Stomach (tissue), 9 donors: ENCODE data around the gene E2F8. TPM values are rescaled to one million over a fixed set of nuclear protein-coding genes. Genes with fewer than 3 reads are reported as not detected.

Experiments used
- DNase-seq, 2 donors: peaks; one replicate each; pipeline versions ENCODE4 v3.0.0 to v3.0.0-alpha.2; 2013 to 2019
- H3K27ac ChIP-seq, 5 donors: fragments of 200-600 bp in 4 of 5; sonication (generic) in 4 of 5; one replicate each; pipeline ENCODE4 v1.5.1; 2013 to 2019; ENCODE audit warnings: mild to moderate bottlenecking in 1 of 5, moderate library complexity in 1 of 5
- H3K27me3 ChIP-seq, 3 donors: fragments of 200-600 bp; sonication (generic); one replicate each; pipeline ENCODE4 v1.5.1; 2017 to 2019; ENCODE audit warnings: mixed run types in 1 of 3
- H3K36me3 ChIP-seq, 4 donors: fragments of 200-600 bp; sonication (generic); 1 replicate in 3 of 4; 2 replicates in 1 of 4; pipeline ENCODE4 v1.5.1; 2016 to 2019
- H3K4me1 ChIP-seq, 4 donors: fragments of 200-600 bp; sonication (generic); one replicate each; pipeline ENCODE4 v1.5.1; 2016 to 2019
- H3K4me3 ChIP-seq, 4 donors: fragments of 200-600 bp; sonication (generic) in 3 of 4; one replicate each; pipeline ENCODE4 v1.5.1; 2016 to 2019; ENCODE audit warnings: mild to moderate bottlenecking in 1 of 4
- H3K9me3 ChIP-seq, 4 donors: fragments of 200-600 bp; sonication (generic); one replicate each; pipeline ENCODE4 v1.5.1; 2016 to 2019
- EP300 ChIP-seq: sonication (generic); formaldehyde crosslinking; IDR thresholded peaks from one replicate; pipeline ENCODE4 v1.6.1; 2017; ENCODE audit warnings: antibody characterized with exemption
- POLR2A ChIP-seq, 4 donors: fragments of 450-650 bp; IDR thresholded peaks; one replicate each; pipeline ENCODE4 v1.6.1; 2016; ENCODE audit warnings: antibody characterized with exemption in 4 of 4, control low read depth in 2 of 4, mild to moderate bottlenecking in 1 of 4, moderate library complexity in 1 of 4
- POLR2AphosphoS5 ChIP-seq, 3 donors: sonication (generic); formaldehyde crosslinking; IDR thresholded peaks; one replicate each; pipeline ENCODE4 v1.6.1; 2016; ENCODE audit warnings: antibody characterized with exemption in 3 of 3
- WGBS, 5 donors: extraction: QIAGEN DNeasy Blood & Tissue Kit in 3 of 5; methylation state at CpG; one replicate each; pipeline versions ENCODE4 v1.1.5 to v1.1.7; 2013 to 2018; 5-methylcytosine and 5-hydroxymethylcytosine counted together
- intact Hi-C: fragments of 100-400 bp; cut with DNase I; formaldehyde crosslinking; loops from one replicate; pipeline ENCODE4 v1.15.1; 2023; ENCODE audit warnings: low total_unique reads
- polyA plus RNA-seq, 3 donors: library from polyadenylated mRNA; stranded (reverse); fragments of 200-250 nt; gene quantifications; one replicate each; pipeline ENCODE4 v1.2.3, GENCODE V29; 2013
- total RNA-seq, 5 donors: library from RNA; depleted of rRNA; stranded (reverse); fragments of >200 nt; gene quantifications; one replicate each; pipeline versions ENCODE4 v1.1.0 to v1.2.3, GENCODE V29; 2014 to 2016
- TF ChIP-seq, protein P1 (sequence below), 7 experiments: fragments of 450-650 bp in 4 of 7; fragments of 200-600 bp in 3 of 7; sonication (generic) in 3 of 7; IDR thresholded peaks; one replicate each; pipeline ENCODE4 v1.5.1; 2016 to 2019; ENCODE audit warnings: antibody characterized with exemption in 7 of 7, control low read depth in 2 of 7, mild to moderate bottlenecking in 1 of 7
- donor health status: healthy with polysubstance abuse.
- donor health status: Bipolar disorder and iron deficiency.
- donor health status: healthy.

E2F8 gene
- total and polyA plus RNA-seq, 8 donors: 0.89 to 13.0 (median 3.2) TPM

DNA sequence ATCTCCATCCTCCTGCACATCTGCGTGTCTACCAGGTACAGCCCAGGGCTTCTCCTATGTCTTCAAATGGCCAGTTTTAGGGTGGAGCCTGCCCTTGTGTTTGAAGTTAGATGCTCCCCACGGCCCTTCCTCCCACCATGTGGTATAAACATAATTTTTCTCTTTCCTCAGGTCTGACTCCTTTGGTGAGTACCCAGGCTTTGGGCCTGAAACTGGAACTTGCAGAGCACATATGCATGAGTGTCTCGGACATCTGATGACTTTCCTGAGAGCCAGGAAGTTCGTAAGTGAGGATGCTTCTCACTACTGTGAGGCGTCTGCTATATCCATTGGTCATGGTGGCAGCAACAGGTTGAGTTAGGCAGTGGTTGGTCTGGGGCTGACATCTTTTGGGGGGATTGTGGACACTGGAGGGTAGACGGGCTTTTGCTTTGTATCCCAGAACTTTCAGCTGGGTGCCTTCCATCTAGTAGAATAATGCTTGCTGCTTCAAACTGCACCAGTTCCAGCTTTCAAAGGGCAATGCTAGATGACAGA lies 55.2 kb downstream of the E2F8 start:
- Histone ChIP-seq H3K36me3 (no peaks in the 10 kb centered on the region), H3K27ac (no peak overlapping the region), H3K4me1 (no peaks in the 10 kb centered on the region), H3K4me3 (no peak overlapping the region), H3K27me3 (no peaks in the 10 kb centered on the region), H3K9me3 (no peaks in the 10 kb centered on the region)
- TF ChIP-seq, protein P1, sequence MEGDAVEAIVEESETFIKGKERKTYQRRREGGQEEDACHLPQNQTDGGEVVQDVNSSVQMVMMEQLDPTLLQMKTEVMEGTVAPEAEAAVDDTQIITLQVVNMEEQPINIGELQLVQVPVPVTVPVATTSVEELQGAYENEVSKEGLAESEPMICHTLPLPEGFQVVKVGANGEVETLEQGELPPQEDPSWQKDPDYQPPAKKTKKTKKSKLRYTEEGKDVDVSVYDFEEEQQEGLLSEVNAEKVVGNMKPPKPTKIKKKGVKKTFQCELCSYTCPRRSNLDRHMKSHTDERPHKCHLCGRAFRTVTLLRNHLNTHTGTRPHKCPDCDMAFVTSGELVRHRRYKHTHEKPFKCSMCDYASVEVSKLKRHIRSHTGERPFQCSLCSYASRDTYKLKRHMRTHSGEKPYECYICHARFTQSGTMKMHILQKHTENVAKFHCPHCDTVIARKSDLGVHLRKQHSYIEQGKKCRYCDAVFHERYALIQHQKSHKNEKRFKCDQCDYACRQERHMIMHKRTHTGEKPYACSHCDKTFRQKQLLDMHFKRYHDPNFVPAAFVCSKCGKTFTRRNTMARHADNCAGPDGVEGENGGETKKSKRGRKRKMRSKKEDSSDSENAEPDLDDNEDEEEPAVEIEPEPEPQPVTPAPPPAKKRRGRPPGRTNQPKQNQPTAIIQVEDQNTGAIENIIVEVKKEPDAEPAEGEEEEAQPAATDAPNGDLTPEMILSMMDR (IDR thresholded peaks at IDR 0.05): no peak
- no peak for TF ChIP-seq EP300
- TF ChIP-seq POLR2A (IDR thresholded peaks at IDR 0.05): no peak
- no peak for TF ChIP-seq POLR2AphosphoS5 (IDR thresholded peaks at IDR 0.05)
- 72 to 77% (median 76%) methylated on average over 6 of the region's 6 CpGs for WGBS, 5 donors
- no peak for DNase-seq
- intact Hi-C loops: no loop called here

DNA sequence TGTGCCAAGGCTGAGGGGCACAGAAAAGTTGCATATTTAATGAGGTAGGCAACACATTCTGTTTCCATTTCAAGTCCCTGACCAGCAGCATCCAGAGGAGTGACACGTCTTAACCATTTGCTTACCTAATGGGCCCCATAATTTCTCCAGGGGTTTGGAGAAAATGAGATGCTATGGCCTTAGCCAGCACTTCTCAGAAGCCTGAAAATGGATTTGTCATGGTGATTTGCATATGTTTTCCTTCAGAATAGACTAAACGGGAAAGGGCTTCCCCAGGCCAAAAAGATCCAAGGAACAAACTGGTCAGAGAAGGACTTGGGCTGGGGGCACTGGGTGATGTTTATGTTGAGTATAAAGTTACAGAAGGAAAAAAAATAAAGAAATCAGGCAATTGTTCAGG lies 55.7 kb downstream of the E2F8 start:
- TF ChIP-seq, protein P1 (IDR thresholded peaks at IDR 0.05): no peak
- TF ChIP-seq POLR2AphosphoS5 (IDR thresholded peaks at IDR 0.05) (no peak), EP300 (no peak), POLR2A (IDR thresholded peaks at IDR 0.05) (no peak)
- intact Hi-C loops: no loop called here
- H3K36me3 ChIP-seq: no peaks in the 10 kb centered on the region
- H3K9me3 ChIP-seq: no peaks in the 10 kb centered on the region
- H3K27ac ChIP-seq: no peak overlapping the region
- no peak for DNase-seq
- WGBS, 5 donors: 68 to 83% (median 72%) methylated on average over 2 of the region's 2 CpGs
- H3K27me3 ChIP-seq: no peaks in the 10 kb centered on the region
- no peak overlapping the region for H3K4me3 ChIP-seq
- no peaks in the 10 kb centered on the region for H3K4me1 ChIP-seq

DNA sequence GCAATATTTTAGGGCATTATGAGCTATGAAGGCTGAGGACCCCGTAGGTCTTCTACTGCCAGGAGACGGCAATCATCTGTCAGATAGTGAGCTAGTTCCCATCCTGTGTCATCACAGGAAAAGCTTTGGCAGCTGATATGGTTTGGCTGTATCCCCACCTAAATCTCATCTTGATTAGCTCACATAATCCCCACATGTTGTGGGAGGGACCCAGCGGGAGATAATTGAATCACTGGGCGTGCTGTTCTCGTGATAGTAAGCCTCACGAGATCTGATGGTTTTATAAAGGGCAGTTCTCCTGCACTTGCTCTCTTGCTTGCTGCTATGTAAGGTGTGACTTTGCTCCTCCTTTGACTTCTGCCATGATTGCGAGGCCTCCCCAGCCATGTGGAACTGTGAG lies 57.1 kb downstream of the E2F8 start:
- no peak overlapping the region for H3K27ac ChIP-seq
- no peaks in the 10 kb centered on the region for H3K4me1 ChIP-seq
- TF ChIP-seq EP300 (no peak), POLR2AphosphoS5 (IDR thresholded peaks at IDR 0.05) (no peak)
- TF ChIP-seq, protein P1 (IDR thresholded peaks at IDR 0.05): no peak
- DNase-seq: no peak
- H3K27me3 ChIP-seq: no peaks in the 10 kb centered on the region
- intact Hi-C loops: no loop called here
- no peaks in the 10 kb centered on the region for H3K9me3 ChIP-seq
- H3K4me3 ChIP-seq: no peak overlapping the region
- WGBS, 5 donors: 79 to 88% (median 85%) methylated on average over 7 of the region's 7 CpGs
- H3K36me3 ChIP-seq: no peaks in the 10 kb centered on the region

DNA sequence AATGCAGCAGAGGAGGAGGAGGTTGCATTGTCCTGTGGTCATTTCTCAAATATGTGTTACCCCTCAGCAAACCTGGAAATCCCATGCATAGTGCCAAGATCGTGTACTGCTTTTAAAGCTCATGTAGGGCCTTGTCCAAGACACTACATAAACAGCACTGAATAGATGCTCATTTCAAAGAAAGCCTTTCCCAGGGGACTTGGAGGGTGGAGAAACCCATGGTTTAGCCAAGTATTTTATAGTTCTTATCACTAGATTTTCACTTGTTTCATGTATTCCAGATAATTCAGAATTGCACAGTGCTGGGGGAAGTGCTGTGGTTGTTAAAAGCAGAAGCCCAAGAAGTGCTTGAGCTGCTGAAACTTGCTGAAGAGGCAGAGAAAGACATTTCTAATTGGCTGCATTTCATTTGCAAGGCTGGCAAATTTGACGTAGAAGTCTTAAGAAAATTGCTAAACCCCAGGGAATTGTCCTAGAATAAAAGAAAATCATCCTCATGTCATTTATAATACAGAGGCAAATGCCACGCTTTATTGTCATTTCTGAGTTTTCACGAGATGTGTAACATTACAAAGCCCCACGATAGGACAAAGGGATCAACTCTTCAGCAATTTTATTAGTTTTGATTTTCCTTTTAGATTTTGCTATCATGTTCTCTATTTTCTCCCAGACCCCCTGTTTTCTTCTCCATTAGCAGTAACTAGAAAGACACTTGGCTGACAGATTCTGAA lies 59.0 kb downstream of the E2F8 start:
- TF ChIP-seq, protein P1 (IDR thresholded peaks at IDR 0.05): no peak
- no peak for TF ChIP-seq POLR2A (IDR thresholded peaks at IDR 0.05)
- no peak for TF ChIP-seq EP300
- no peak for TF ChIP-seq POLR2AphosphoS5 (IDR thresholded peaks at IDR 0.05)
- Histone ChIP-seq H3K4me3 (no peak overlapping the region), H3K27me3 (no peaks in the 10 kb centered on the region), H3K9me3 (no peaks in the 10 kb centered on the region), H3K27ac (no peak overlapping the region), H3K4me1 (no peaks in the 10 kb centered on the region), H3K36me3 (peaks cover 0 to 11% (median 5%) of the 10 kb centered on the region in 4 donors)
- DNase-seq: no peak
- WGBS, 5 donors: 79 to 90% (median 87%) methylated on average over 5 of the region's 5 CpGs
- intact Hi-C loops: no loop called here
